Measurements from ENCODE around the gene RAVER1.

- TF ChIP-seq POLR2AphosphoS5 (IDR thresholded peaks at IDR 0.05; ENCODE audit: low read depth, low read length) (no peak), REST (IDR thresholded peaks at IDR 0.05; ENCODE audit: insufficient read depth in 1 of 2, low read depth in 2 of 2, low read length in 2 of 2) (no peak)
Observed at GRCh38 chr19:10368101-10368803, 34.9 kb upstream of the RAVER1 start.
